Keratinocyte (primary cell): ENCODE data around the gene GSTCD. TPM values are rescaled to one million over a fixed set of nuclear protein-coding genes. Genes with fewer than 3 reads are reported as not detected.
A peak's percentile ranks its signal among the peaks of the same experiment; 100 is the strongest.

Experiments
- DNase-seq: peaks from one replicate; pipeline ENCODE4 v3.0.0-alpha.2; 2011; ENCODE audit warnings: low read depth, missing footprints, low spot score
- FAIRE-seq: peaks from 2 replicates; lab custom pipeline; 2011; peaks lifted over from hg19 to GRCh38; lab: Jason Lieb, UNC
- H2AFZ ChIP-seq: 2 replicates; pipeline ENCODE4 v1.6.0; 2012; ENCODE audit warnings: low read length, control low read depth, inconsistent platforms; ENCODE audit not compliant: control insufficient read depth
- H3K27ac ChIP-seq: 2 replicates; pipeline ENCODE4 v1.5.1; 2011; ENCODE audit warnings: low read length; ENCODE audit not compliant: control insufficient read depth, insufficient read depth
- H3K27me3 ChIP-seq: 3 replicates; pipeline ENCODE4 v1.6.0; 2011; ENCODE audit warnings: low read length; ENCODE audit not compliant: control insufficient read depth, insufficient read depth; ENCODE audit errors: extremely low read depth
- H3K36me3 ChIP-seq, 2 experiments: 2 replicates in 1 of 2; 3 replicates in 1 of 2; pipeline ENCODE4 v1.5.1; 2011; ENCODE audit warnings: low read length in 2 of 2, mild to moderate bottlenecking in 1 of 2; ENCODE audit not compliant: control insufficient read depth in 2 of 2, insufficient read depth in 2 of 2; ENCODE audit errors: extremely low read depth in 1 of 2
- H3K4me1 ChIP-seq: 3 replicates; pipeline ENCODE4 v1.5.1; 2011; ENCODE audit warnings: low read length; ENCODE audit not compliant: control insufficient read depth, insufficient read depth; ENCODE audit errors: extremely low read depth
- H3K4me2 ChIP-seq: 3 replicates; pipeline ENCODE4 v1.6.0; 2011; ENCODE audit warnings: low read depth, low read length; ENCODE audit not compliant: control insufficient read depth, insufficient read depth; ENCODE audit errors: extremely low read depth
- H3K4me3 ChIP-seq, 3 experiments: fragments of 200-600 bp in 1 of 3; sonication (generic) in 1 of 3; 2 replicates in 2 of 3; 3 replicates in 1 of 3; pipeline ENCODE4 v1.5.1; 2011 to 2016; ENCODE audit warnings: low read length in 3 of 3, mild to moderate bottlenecking in 3 of 3, control low read depth in 2 of 3, inconsistent platforms in 1 of 3, low read depth in 1 of 3, mixed read lengths in 1 of 3, mixed run types in 1 of 3, moderate library complexity in 1 of 3; ENCODE audit not compliant: control insufficient read depth in 2 of 3, insufficient read depth in 2 of 3; ENCODE audit errors: extremely low read depth in 1 of 3
- H3K79me2 ChIP-seq: 2 replicates; pipeline ENCODE4 v1.6.0; 2012; ENCODE audit warnings: low read length; ENCODE audit not compliant: control insufficient read depth, insufficient read depth
- H3K9ac ChIP-seq: 3 replicates; pipeline ENCODE4 v1.6.0; 2011; ENCODE audit warnings: low read length; ENCODE audit not compliant: control insufficient read depth, insufficient read depth; ENCODE audit errors: extremely low read depth
- H3K9me1 ChIP-seq: 3 replicates; pipeline ENCODE4 v1.6.0; 2011; ENCODE audit warnings: low read length; ENCODE audit not compliant: control insufficient read depth, insufficient read depth; ENCODE audit errors: extremely low read depth
- H3K9me3 ChIP-seq: 2 replicates; pipeline ENCODE4 v1.5.1; 2012; ENCODE audit warnings: low read depth, low read length; ENCODE audit not compliant: control insufficient read depth
- H4K20me1 ChIP-seq: 3 replicates; pipeline ENCODE4 v1.6.0; 2011; ENCODE audit warnings: low read length; ENCODE audit not compliant: control insufficient read depth, insufficient read depth; ENCODE audit errors: extremely low read depth
- CTCF ChIP-seq, 3 experiments: IDR thresholded peaks in 1 of 3; conservative IDR thresholded peaks in 1 of 3; optimal IDR thresholded peaks in 1 of 3; 2 replicates in 2 of 3; 3 replicates in 1 of 3; pipeline versions ENCODE3 to v1.5.1; 2011; ENCODE audit warnings: low read length in 3 of 3, mild to moderate bottlenecking in 3 of 3, moderate library complexity in 2 of 3, control low read depth in 1 of 3, inconsistent platforms in 1 of 3; ENCODE audit not compliant: insufficient read depth in 2 of 3; ENCODE audit errors: extremely low read depth in 1 of 3
- EZH2 ChIP-seq: IDR thresholded peaks from one replicate; pipeline ENCODE4 v1.6.1; 2012; ENCODE audit warnings: inconsistent platforms, mild to moderate bottlenecking, low read length, moderate library complexity
- dilution Hi-C: fragments of 300-500 bp; cut with MboI; formaldehyde crosslinking; loops from one replicate; pipeline ENCODE4 v1.7.0; 2020; ENCODE audit warnings: low sequenced_read_pairs; ENCODE audit not compliant: extremely low pct_ligation_motif_present
- polyA plus RNA-seq, 5 experiments: library from polyadenylated mRNA; depleted of rRNA in 3 of 5; stranded (reverse) in 3 of 5; stranded (forward) in 1 of 5; unstranded in 1 of 5; fragments of >200 nt; gene quantifications; 1 replicate in 1 of 5; 2 replicates in 3 of 5; 3 replicates in 1 of 5; pipeline versions ENCODE4 v1.2.1 to v1.2.3, GENCODE V29; 2011 to 2012; ENCODE audit warnings: missing spikeins in 2 of 5, low read depth in 1 of 5, low replicate concordance in 1 of 5

Gene GSTCD
- polyA plus RNA-seq, 1 donor (not counting 4 experiments of a cell fraction or from before 2014, with no cell fraction given): 23.2 TPM

GRCh38 chr4:105710678-105711077, 2.1 kb downstream of the GSTCD start:
- H3K36me3 ChIP-seq: no peaks in the 10 kb centered on the region
- H3K9me1 ChIP-seq: no peaks in the 10 kb centered on the region
- dilution Hi-C loops: no loop called here
- H3K9ac ChIP-seq: peak overlapping the region; percentile 61
- peak overlapping the region; percentile 67 for H3K27ac ChIP-seq
- H3K4me1 ChIP-seq: peaks cover 33% of the 10 kb centered on the region
- FAIRE-seq (peak; percentile 73), DNase-seq (no peak)
- H4K20me1 ChIP-seq: no peaks in the 10 kb centered on the region
- H3K9me3 ChIP-seq: no peaks in the 10 kb centered on the region
- peaks cover 75% of the 10 kb centered on the region for H3K79me2 ChIP-seq
- H2AFZ ChIP-seq: peak overlapping the region; percentile 18
- no peaks in the 10 kb centered on the region for H3K27me3 ChIP-seq
- peak overlapping the region; percentile 94 for H3K4me2 ChIP-seq
- peak overlapping the region; percentile 4 to 95 (median 89) for H3K4me3 ChIP-seq
- TF ChIP-seq EZH2: no peak
- no peak for TF ChIP-seq CTCF (optimal IDR thresholded peaks at IDR 0.05 in 1 of 3, IDR thresholded peaks at IDR 0.05 in 1 of 3, conservative IDR thresholded peaks at IDR 0.05 in 1 of 3; ENCODE audit: extremely low read depth in 1 of 3, insufficient read depth in 2 of 3, low read length in 3 of 3)

DNA sequence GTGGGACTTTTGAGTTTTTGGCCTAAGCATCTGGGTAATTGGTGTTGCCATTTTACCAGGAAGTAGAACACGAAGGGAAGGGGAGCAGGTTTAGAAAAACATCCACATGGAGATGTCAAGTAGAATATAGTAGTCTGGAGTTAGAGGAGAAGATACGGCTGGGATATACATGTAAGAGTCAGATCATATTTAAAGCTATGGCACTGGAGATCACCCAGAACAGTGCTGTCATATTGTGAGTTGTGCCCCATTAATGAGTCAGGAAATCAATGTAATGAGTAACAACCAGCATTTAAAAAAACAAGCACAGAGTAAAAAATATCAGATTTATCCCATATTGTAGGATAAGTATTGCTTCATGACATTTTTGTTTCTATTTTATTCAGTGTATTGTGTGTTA, 4.2 kb downstream of the GSTCD start:
- no peaks in the 10 kb centered on the region for H3K27me3 ChIP-seq
- no peaks in the 10 kb centered on the region for H4K20me1 ChIP-seq
- peak overlapping the region; percentile 39 for H3K4me2 ChIP-seq
- H3K4me3 ChIP-seq: no peak overlapping the region
- no peak overlapping the region for H2AFZ ChIP-seq
- FAIRE-seq (no peak), DNase-seq (no peak)
- no peaks in the 10 kb centered on the region for H3K9me3 ChIP-seq
- H3K4me1 ChIP-seq: peaks cover 26% of the 10 kb centered on the region
- no peaks in the 10 kb centered on the region for H3K36me3 ChIP-seq
- no peak for TF ChIP-seq EZH2
- no peak for TF ChIP-seq CTCF (optimal IDR thresholded peaks at IDR 0.05 in 1 of 3, IDR thresholded peaks at IDR 0.05 in 1 of 3, conservative IDR thresholded peaks at IDR 0.05 in 1 of 3; ENCODE audit: extremely low read depth in 1 of 3, insufficient read depth in 2 of 3, low read length in 3 of 3)
- dilution Hi-C loops: no loop called here
- peaks cover 58% of the 10 kb centered on the region for H3K79me2 ChIP-seq
- H3K27ac ChIP-seq: peak overlapping the region; percentile 55
- no peaks in the 10 kb centered on the region for H3K9me1 ChIP-seq
- no peak overlapping the region for H3K9ac ChIP-seq
